ENCODE data around the gene SEPTIN8.

Gene SEPTIN8

DNA sequence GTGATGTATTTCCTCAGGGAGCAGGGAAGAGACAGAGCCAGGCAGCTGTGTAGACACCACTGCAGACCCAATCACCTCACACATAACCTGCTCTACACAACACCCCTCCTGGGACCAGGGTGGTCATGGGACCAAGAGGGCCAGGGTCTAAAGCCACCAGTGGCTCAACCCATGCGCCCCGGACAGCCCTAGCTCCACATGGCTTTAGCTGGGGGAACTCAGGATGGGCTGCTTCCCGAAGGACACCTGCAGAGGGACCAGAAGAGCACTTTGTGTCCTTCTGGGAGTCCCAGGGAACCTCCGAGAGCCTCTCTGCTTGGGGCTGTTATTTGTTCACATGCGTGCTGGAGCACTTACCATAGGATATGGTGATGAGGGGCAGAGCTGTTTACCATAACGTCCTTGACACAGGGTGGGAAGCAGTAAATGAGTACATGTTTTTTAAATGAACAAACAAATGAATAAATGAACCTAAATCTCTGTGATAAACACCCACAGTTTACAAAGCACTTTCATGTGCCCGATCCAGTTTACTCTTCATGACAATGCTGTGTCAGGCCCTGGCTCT lies 12.3 kb downstream of the SEPTIN8 start:
- no peak for DNase-seq (ENCODE audit: low read depth)
- TF ChIP-seq, protein P1, sequence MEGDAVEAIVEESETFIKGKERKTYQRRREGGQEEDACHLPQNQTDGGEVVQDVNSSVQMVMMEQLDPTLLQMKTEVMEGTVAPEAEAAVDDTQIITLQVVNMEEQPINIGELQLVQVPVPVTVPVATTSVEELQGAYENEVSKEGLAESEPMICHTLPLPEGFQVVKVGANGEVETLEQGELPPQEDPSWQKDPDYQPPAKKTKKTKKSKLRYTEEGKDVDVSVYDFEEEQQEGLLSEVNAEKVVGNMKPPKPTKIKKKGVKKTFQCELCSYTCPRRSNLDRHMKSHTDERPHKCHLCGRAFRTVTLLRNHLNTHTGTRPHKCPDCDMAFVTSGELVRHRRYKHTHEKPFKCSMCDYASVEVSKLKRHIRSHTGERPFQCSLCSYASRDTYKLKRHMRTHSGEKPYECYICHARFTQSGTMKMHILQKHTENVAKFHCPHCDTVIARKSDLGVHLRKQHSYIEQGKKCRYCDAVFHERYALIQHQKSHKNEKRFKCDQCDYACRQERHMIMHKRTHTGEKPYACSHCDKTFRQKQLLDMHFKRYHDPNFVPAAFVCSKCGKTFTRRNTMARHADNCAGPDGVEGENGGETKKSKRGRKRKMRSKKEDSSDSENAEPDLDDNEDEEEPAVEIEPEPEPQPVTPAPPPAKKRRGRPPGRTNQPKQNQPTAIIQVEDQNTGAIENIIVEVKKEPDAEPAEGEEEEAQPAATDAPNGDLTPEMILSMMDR (conservative IDR thresholded peaks at IDR 0.05; ENCODE audit: low read depth, low read length), result no peak
- no peak overlapping the region for H3K4me3 ChIP-seq (ENCODE audit: low read depth, low read length)

DNA sequence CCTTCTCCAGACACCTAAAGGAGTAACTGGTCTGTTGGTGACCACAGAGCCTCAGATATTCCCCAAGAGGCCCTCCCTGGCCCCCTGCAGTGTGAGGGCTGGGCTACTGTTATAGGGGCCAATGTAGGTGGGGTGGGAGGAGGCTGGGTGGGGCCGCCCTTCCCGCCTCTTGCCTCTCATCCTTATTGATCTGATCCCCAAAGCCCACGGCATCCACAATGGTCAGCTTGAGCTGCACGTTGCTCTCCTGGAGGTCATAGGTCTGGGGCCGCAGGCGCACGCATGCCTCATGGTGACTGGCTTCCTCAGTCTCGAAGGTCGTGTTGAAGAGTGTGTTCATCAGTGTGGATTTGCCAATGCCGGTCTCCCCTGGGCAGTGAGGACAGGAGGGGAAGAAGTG lies 13.0 kb downstream of the SEPTIN8 start:
- TF ChIP-seq, protein P1 (conservative IDR thresholded peaks at IDR 0.05; ENCODE audit: low read depth, low read length), result no peak
- H3K4me3 ChIP-seq (ENCODE audit: low read depth, low read length), result no peak overlapping the region
- DNase-seq (ENCODE audit: low read depth), result no peak

DNA sequence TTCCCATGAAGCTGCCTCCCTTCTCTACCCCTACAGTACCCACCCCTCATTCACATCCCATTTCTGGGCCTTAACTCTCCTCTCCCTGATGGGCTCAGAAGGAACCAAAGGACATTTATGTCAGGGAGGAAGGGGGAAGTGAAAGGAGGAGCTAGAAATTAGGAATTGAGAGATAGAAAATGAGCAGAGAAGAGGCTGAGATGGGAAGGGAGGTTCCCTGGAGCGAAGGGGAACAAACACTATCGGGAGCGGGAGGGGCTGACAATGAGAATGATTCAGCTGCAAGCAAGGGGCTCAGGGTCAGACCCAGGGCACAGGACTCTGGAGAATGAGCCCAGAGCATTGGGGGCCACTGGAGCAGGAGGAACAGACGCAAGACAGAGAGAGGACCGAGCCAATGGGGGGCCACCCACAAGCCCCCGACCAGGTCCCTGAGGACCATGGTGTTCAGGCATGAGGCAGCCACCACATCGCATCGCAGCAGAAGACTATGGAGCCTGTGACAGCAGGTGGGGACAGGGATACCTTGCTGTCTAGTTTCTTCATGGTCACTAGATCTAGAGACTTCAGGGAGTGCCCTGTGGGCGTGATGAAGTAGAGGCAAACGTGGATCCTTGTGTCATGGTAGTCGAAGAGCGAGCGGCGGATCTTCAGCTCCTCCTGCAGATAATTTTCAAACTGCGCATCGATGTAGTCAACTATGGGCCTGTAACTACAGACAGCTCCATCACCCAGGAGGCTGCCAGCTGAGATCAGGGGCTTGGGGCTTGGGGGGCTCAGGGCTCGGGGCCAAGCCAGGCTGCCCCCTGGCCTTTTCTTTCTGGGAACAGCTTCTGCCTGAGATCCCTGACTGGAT lies 13.6 kb downstream of the SEPTIN8 start:
- no peak overlapping the region for H3K4me3 ChIP-seq (ENCODE audit: low read depth, low read length)
- DNase-seq (ENCODE audit: low read depth), result no peak
- TF ChIP-seq, protein P1 (conservative IDR thresholded peaks at IDR 0.05; ENCODE audit: low read depth, low read length), result no peak

DNA sequence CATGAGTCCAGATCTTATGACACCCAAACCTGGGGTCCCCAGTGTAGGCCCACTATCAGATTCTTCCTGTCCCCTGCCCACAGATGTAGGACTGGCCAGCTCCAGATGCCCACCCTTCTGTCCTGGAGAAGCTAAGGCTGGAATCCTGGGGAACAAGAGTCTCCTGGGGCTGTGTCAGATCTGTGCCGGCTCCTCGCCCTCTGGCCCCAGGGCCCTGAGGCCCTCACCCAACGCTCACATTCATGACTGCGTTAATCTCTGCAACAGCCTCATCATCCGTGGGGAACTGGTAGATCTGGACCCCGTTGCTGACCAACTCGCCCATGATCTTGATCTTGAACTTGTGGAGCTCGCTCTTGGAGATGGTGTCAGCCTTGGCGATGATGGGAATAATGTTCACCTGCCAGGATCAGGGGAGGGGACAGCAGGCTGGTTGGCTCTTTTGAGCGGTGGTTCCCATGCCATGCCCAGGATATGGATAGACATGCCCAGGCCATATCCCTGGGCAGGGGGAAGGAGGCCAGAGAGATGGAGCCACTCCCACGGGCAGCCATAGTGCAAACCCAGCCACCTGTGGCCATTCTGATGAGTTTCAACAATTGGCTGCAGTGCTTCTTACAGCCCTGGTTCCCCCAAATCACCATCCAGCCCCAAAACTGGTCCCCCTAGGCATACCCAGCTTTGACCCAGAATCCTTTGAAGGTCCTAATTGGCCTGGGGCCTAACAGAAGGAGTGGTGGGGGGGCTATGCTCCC lies 14.6 kb downstream of the SEPTIN8 start:
- no peak overlapping the region for H3K4me3 ChIP-seq (ENCODE audit: low read depth, low read length)
- DNase-seq (ENCODE audit: low read depth), result no peak
- TF ChIP-seq, protein P1 (conservative IDR thresholded peaks at IDR 0.05; ENCODE audit: low read depth, low read length), result no peak

DNA sequence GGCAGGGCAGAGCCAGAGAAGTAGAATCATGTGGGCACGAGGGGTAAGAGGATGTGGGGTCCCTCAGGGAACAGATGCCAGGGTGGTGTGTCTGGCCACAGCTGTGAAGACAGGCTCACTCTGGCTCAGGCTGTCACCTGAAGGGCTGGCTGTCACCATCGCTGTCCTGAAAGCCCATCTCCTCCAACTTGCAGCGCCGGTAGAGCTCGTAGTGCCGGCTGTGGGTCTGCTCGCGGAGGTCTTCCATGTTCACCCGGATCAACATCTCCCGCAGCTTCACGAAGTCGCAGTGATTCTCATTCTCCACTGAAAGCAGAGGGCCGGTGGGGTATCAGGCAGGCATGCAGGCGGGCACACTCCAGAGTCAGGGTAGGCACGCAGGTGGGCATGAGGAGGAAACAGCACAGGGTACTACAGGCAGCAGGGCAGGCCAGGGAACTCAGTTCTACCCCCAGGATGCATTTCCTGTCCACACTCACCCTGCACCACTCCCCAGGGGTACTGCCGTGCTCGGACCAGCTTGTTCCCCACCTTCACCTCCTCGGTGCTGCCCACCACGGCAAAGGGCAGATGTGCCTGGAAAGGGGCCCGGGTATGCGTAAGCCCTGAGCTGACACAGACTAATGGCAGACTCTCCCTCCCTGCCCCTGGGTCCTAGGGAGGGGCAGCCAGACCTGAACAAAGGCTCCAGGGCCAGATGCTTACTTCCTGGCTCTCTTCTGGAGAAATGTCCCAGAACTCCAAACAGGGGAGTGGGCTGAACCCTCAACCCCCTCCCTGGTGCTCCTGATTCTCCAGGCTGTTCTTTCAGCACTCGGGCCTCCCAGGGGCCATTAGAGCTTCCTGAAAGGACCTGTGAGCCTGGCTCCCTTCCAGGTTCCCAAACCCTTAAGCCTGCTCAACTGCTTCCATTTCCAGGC lies 15.5 kb downstream of the SEPTIN8 start:
- no peak overlapping the region for H3K4me3 ChIP-seq (ENCODE audit: low read depth, low read length)
- no peak for DNase-seq (ENCODE audit: low read depth)
- TF ChIP-seq, protein P1 (conservative IDR thresholded peaks at IDR 0.05; ENCODE audit: low read depth, low read length), result no peak

DNA sequence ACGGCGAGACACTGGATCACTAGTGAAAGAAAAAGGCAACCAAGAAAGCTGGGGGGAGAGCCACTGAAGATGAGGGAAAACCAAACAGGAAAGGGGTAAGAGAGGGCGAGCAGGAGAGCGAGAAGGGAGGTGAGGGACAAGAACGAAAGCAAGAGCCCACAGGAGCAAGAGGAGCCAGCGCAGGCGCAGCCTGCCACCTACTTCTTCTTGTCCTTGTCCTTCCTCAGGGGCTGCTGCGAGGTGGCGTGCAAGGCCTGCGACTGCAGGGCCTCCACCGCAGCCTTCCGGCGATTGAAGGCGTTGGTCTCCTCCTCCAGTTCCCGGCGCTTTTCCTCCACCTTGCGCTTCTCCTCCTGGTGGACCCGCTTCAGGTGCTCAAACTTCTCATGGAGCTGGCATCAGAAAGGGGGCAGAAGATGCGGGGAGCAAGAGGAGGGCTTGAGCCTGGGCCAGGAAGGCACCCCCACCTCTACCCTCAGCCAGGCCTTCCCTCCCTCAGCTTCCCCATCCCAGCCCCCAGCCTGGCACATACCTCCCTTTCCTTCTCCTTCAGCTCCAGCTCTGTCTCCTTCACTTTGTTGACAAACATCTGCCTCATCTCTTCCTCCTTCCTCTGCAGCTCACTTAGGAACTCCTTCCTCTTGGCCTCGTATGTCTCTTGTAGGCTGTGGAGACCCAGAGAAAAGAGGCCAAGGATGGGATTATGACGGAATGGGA lies 16.3 kb downstream of the SEPTIN8 start:
- H3K4me3 ChIP-seq (ENCODE audit: low read depth, low read length), result no peak overlapping the region
- TF ChIP-seq, protein P1 (conservative IDR thresholded peaks at IDR 0.05; ENCODE audit: low read depth, low read length), result no peak
- no peak for DNase-seq (ENCODE audit: low read depth)
